Adrenal gland (tissue), 5 donors: Measurements from ENCODE around the gene SLC39A1.

Source experiments
- POLR2A ChIP-seq, 2 donors: fragments of 450-650 bp; IDR thresholded peaks; one replicate each; pipeline ENCODE4 v1.6.1; 2017; ENCODE audit warnings: antibody characterized with exemption in 2 of 2, mild to moderate bottlenecking in 2 of 2, moderate library complexity in 1 of 2
- TF ChIP-seq, protein P1 (sequence below), 6 experiments: fragments of 450-650 bp in 4 of 6; fragments of 200-600 bp in 2 of 6; sonication (generic) in 1 of 6; IDR thresholded peaks; 1 replicate in 5 of 6; 2 replicates in 1 of 6; pipeline versions ENCODE4 v1.5.1 to v1.8.0; 2016 to 2021; ENCODE audit warnings: antibody characterized with exemption in 6 of 6, mild to moderate bottlenecking in 2 of 6, moderate library complexity in 1 of 6
- donor health status: DM: no; HTN: no; CAD: no.

DNA sequence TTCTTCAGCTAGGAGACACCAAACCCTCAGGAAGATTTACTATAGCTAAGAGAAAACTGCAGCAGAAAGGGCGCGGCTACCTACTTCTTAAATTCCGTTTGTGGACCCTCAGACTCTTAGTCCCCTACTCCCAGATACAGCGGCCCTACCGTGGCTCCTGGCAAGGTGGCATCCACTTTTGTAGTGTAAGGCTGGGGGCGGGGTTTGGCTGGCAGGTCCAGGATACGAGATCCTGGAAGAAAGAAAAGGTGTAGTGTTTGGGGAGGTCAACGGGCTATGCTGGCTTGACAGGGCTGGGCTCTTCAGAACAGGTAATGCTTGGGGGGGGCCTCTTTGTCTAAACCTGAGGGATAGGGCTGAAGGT, 4.6 kb upstream of the SLC39A1 start:
- TF ChIP-seq, protein P1, sequence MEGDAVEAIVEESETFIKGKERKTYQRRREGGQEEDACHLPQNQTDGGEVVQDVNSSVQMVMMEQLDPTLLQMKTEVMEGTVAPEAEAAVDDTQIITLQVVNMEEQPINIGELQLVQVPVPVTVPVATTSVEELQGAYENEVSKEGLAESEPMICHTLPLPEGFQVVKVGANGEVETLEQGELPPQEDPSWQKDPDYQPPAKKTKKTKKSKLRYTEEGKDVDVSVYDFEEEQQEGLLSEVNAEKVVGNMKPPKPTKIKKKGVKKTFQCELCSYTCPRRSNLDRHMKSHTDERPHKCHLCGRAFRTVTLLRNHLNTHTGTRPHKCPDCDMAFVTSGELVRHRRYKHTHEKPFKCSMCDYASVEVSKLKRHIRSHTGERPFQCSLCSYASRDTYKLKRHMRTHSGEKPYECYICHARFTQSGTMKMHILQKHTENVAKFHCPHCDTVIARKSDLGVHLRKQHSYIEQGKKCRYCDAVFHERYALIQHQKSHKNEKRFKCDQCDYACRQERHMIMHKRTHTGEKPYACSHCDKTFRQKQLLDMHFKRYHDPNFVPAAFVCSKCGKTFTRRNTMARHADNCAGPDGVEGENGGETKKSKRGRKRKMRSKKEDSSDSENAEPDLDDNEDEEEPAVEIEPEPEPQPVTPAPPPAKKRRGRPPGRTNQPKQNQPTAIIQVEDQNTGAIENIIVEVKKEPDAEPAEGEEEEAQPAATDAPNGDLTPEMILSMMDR (IDR thresholded peaks at IDR 0.05) = no peak
- TF ChIP-seq POLR2A (IDR thresholded peaks at IDR 0.05) = no peak
